HepG2 (cell line): ENCODE data around the gene C1RL. TPM values are rescaled to one million over a fixed set of nuclear protein-coding genes. Genes with fewer than 3 reads are reported as not detected.
A peak's percentile ranks its signal among the peaks of the same experiment; 100 is the strongest.

Experiments
- ATF7-NPFF ChIP-seq: sonication (generic); formaldehyde crosslinking; IDR thresholded peaks from 2 replicates; pipeline ENCODE4 v1.8.1; 2023; ENCODE audit warnings: mild to moderate bottlenecking, low read depth, missing genetic modification reagents, moderate library complexity
- EED ChIP-seq: sonication (generic); formaldehyde crosslinking; IDR thresholded peaks from 2 replicates; pipeline ENCODE4 v1.5.0; 2020; ENCODE audit warnings: mild to moderate bottlenecking, missing genetic modification reagents
- HDAC1 ChIP-seq: sonication (generic); formaldehyde crosslinking; IDR thresholded peaks from 2 replicates; pipeline ENCODE4 v1.5.1; 2020; ENCODE audit warnings: mild to moderate bottlenecking, missing genetic modification reagents
- HDAC6 ChIP-seq: fragments of 200-600 bp; sonication (generic); IDR thresholded peaks from 2 replicates; pipeline ENCODE4 v1.7.0; 2017; ENCODE audit warnings: mild to moderate bottlenecking, antibody characterized with exemption, low read length, low read depth
- NFIC ChIP-seq: IDR thresholded peaks from 2 replicates; pipeline ENCODE4 v1.6.1; 2012; ENCODE audit warnings: mild to moderate bottlenecking, low read length, inconsistent platforms
- NFKB2 ChIP-seq: sonication (generic); formaldehyde crosslinking; IDR thresholded peaks from 2 replicates; pipeline ENCODE4 v1.4.0; 2020; ENCODE audit warnings: missing genetic modification reagents, borderline replicate concordance
- PATZ1 ChIP-seq: sonication (generic); formaldehyde crosslinking; IDR thresholded peaks from 2 replicates; pipeline ENCODE4 v1.4.0; 2020; ENCODE audit warnings: missing genetic modification reagents
- PHF21A ChIP-seq: sonication (generic); formaldehyde crosslinking; IDR thresholded peaks from 2 replicates; pipeline ENCODE4 v1.5.0; 2020; ENCODE audit warnings: mild to moderate bottlenecking, missing genetic modification reagents
- POGZ ChIP-seq: sonication (generic); formaldehyde crosslinking; IDR thresholded peaks from 2 replicates; pipeline ENCODE4 v1.4.0; 2020; ENCODE audit warnings: mild to moderate bottlenecking, missing genetic modification reagents
- POLR2AphosphoS2 ChIP-seq: IDR thresholded peaks from 2 replicates; pipeline ENCODE4 v1.6.1; 2011; ENCODE audit warnings: low read depth, low read length, improper control_type of control experiment
- ZMAT3 ChIP-seq: sonication (generic); formaldehyde crosslinking; conservative IDR thresholded peaks from 2 replicates; pipeline ENCODE4 v1.7.0; 2021; ENCODE audit warnings: missing genetic modification reagents
- ZNF431 ChIP-seq: sonication (generic); formaldehyde crosslinking; IDR thresholded peaks from 2 replicates; pipeline ENCODE4 v1.9.0; 2022; ENCODE audit warnings: missing genetic modification reagents, low read depth, mild to moderate bottlenecking, borderline replicate concordance
- ZNF576 ChIP-seq: sonication (generic); formaldehyde crosslinking; IDR thresholded peaks from 2 replicates; pipeline ENCODE4 v1.4.0; 2020; ENCODE audit warnings: mild to moderate bottlenecking, missing genetic modification reagents
- ZNF670 ChIP-seq: sonication (generic); formaldehyde crosslinking; IDR thresholded peaks from 2 replicates; pipeline ENCODE4 v1.8.0; 2022; ENCODE audit warnings: mild to moderate bottlenecking, missing genetic modification reagents, borderline replicate concordance
- ZNF720 ChIP-seq: sonication (generic); formaldehyde crosslinking; IDR thresholded peaks from 2 replicates; pipeline ENCODE4 v1.4.0; 2020; ENCODE audit warnings: missing genetic modification reagents
- ZNF782 ChIP-seq: sonication (generic); formaldehyde crosslinking; IDR thresholded peaks from 2 replicates; pipeline ENCODE4 v1.4.0; 2020; ENCODE audit warnings: missing genetic modification reagents, mild to moderate bottlenecking, borderline replicate concordance
- ZNF878 ChIP-seq: sonication (generic); formaldehyde crosslinking; IDR thresholded peaks from 2 replicates; pipeline ENCODE4 v1.8.1; 2023; ENCODE audit warnings: mild to moderate bottlenecking, missing genetic modification reagents, moderate library complexity
- polyA plus RNA-seq, 8 experiments: library from polyadenylated mRNA; depleted of rRNA in 3 of 8; stranded (reverse) in 7 of 8; unstranded in 1 of 8; fragments of >200 nt; fragmentation: Illumina TruSeq in 4 of 8; extraction: Trizol in 4 of 8; gene quantifications; 2 replicates each; pipeline versions ENCODE4 v1.2.1 to v1.2.3, GENCODE V29; 2011 to 2016; ENCODE audit warnings: low read depth in 4 of 8, missing spikeins in 1 of 8, mixed read lengths in 1 of 8; ENCODE audit not compliant: insufficient read depth in 1 of 8
- total RNA-seq, 5 experiments: library from RNA; depleted of rRNA; stranded (reverse); fragments of >200 nt; fragmentation: Illumina TruSeq; extraction: Trizol; gene quantifications; 2 replicates each; pipeline ENCODE4 v1.2.3, GENCODE V29; 2016; ENCODE audit warnings: low read depth in 1 of 5
- TF ChIP-seq, protein P1 (sequence below): sonication (generic); formaldehyde crosslinking; IDR thresholded peaks from 2 replicates; pipeline ENCODE4 v1.5.1; 2020; ENCODE audit warnings: mild to moderate bottlenecking, missing genetic modification reagents, moderate library complexity
- TF ChIP-seq, protein P2 (sequence below): sonication (generic); formaldehyde crosslinking; IDR thresholded peaks from 2 replicates; pipeline ENCODE4 v1.9.0; 2021; ENCODE audit warnings: missing genetic modification reagents, mild to moderate bottlenecking, borderline replicate concordance
- TF ChIP-seq, protein P3 (sequence below), 2 experiments: fragments of 450-650 bp in 1 of 2; sonication (generic) in 1 of 2; formaldehyde crosslinking; IDR thresholded peaks; 2 replicates each; pipeline versions ENCODE4 v1.5.0 to v1.8.0; 2020 to 2022; ENCODE audit warnings: mild to moderate bottlenecking in 1 of 2, missing genetic modification reagents in 1 of 2

The C1RL gene
- total and polyA plus RNA-seq, 2 of the 13 experiments (the other 11 are each of a cell fraction or from before 2014, with no cell fraction given): 28.9 to 53.1 TPM

- TF ChIP-seq, protein P1, sequence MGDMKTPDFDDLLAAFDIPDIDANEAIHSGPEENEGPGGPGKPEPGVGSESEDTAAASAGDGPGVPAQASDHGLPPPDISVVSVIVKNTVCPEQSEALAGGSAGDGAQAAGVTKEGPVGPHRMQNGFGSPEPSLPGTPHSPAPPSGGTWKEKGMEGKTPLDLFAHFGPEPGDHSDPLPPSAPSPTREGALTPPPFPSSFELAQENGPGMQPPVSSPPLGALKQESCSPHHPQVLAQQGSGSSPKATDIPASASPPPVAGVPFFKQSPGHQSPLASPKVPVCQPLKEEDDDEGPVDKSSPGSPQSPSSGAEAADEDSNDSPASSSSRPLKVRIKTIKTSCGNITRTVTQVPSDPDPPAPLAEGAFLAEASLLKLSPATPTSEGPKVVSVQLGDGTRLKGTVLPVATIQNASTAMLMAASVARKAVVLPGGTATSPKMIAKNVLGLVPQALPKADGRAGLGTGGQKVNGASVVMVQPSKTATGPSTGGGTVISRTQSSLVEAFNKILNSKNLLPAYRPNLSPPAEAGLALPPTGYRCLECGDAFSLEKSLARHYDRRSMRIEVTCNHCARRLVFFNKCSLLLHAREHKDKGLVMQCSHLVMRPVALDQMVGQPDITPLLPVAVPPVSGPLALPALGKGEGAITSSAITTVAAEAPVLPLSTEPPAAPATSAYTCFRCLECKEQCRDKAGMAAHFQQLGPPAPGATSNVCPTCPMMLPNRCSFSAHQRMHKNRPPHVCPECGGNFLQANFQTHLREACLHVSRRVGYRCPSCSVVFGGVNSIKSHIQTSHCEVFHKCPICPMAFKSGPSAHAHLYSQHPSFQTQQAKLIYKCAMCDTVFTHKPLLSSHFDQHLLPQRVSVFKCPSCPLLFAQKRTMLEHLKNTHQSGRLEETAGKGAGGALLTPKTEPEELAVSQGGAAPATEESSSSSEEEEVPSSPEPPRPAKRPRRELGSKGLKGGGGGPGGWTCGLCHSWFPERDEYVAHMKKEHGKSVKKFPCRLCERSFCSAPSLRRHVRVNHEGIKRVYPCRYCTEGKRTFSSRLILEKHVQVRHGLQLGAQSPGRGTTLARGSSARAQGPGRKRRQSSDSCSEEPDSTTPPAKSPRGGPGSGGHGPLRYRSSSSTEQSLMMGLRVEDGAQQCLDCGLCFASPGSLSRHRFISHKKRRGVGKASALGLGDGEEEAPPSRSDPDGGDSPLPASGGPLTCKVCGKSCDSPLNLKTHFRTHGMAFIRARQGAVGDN (CRISPR knock-in tag): peak; percentile 49
- no peak for TF ChIP-seq NFIC
- TF ChIP-seq HDAC1 (CRISPR knock-in tag): peak; percentile 54; the same call in 1 of the 2 replicates
- TF ChIP-seq POGZ (CRISPR knock-in tag): no peak
- TF ChIP-seq ZNF878 (CRISPR knock-in tag): no peak
- no peak for TF ChIP-seq PHF21A (CRISPR knock-in tag)
- TF ChIP-seq ATF7-NPFF (CRISPR knock-in tag): 0 out of 2 replicates have a peak, but pooled peaks have one; percentile 41
- no peak for TF ChIP-seq HDAC6
- TF ChIP-seq ZMAT3: no peak
- no peak for TF ChIP-seq ZNF670
- peak; percentile 22; the same call in 1 of the 2 replicates for TF ChIP-seq PATZ1 (CRISPR knock-in tag)
- no peak for TF ChIP-seq POLR2AphosphoS2
- no peak for TF ChIP-seq NFKB2 (CRISPR knock-in tag)
- TF ChIP-seq ZNF782 (CRISPR knock-in tag): peak; percentile 58; the same call in 1 of the 2 replicates
- TF ChIP-seq, protein P2, sequence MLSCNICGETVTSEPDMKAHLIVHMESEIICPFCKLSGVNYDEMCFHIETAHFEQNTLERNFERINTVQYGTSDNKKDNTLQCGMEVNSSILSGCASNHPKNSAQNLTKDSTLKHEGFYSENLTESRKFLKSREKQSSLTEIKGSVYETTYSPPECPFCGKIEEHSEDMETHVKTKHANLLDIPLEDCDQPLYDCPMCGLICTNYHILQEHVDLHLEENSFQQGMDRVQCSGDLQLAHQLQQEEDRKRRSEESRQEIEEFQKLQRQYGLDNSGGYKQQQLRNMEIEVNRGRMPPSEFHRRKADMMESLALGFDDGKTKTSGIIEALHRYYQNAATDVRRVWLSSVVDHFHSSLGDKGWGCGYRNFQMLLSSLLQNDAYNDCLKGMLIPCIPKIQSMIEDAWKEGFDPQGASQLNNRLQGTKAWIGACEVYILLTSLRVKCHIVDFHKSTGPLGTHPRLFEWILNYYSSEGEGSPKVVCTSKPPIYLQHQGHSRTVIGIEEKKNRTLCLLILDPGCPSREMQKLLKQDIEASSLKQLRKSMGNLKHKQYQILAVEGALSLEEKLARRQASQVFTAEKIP (CRISPR knock-in tag): no peak
- no peak for TF ChIP-seq ZNF720 (CRISPR knock-in tag)
- TF ChIP-seq ZNF431 (CRISPR knock-in tag): no peak
- no peak for TF ChIP-seq EED (CRISPR knock-in tag)
- no peak for TF ChIP-seq ZNF576 (CRISPR knock-in tag)
- TF ChIP-seq, protein P3, sequence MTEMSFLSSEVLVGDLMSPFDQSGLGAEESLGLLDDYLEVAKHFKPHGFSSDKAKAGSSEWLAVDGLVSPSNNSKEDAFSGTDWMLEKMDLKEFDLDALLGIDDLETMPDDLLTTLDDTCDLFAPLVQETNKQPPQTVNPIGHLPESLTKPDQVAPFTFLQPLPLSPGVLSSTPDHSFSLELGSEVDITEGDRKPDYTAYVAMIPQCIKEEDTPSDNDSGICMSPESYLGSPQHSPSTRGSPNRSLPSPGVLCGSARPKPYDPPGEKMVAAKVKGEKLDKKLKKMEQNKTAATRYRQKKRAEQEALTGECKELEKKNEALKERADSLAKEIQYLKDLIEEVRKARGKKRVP (CRISPR knock-in tag; IDR thresholded peaks at IDR 0.05): 0 out of 4 replicates have a peak, but pooled peaks of 1 of the 2 experiments have one; percentile 32
Measured at GRCh38 chr12:7130701-7131501, 21.9 kb upstream of the C1RL start (continued).
